ENCODE measurements around the gene PSMG1.
"Not testable (repeated sequence)": the region's sequence is repeated elsewhere in the genome, so short reads cannot be mapped to it uniquely, and the experiment has no call there.

The PSMG1 gene

DNA sequence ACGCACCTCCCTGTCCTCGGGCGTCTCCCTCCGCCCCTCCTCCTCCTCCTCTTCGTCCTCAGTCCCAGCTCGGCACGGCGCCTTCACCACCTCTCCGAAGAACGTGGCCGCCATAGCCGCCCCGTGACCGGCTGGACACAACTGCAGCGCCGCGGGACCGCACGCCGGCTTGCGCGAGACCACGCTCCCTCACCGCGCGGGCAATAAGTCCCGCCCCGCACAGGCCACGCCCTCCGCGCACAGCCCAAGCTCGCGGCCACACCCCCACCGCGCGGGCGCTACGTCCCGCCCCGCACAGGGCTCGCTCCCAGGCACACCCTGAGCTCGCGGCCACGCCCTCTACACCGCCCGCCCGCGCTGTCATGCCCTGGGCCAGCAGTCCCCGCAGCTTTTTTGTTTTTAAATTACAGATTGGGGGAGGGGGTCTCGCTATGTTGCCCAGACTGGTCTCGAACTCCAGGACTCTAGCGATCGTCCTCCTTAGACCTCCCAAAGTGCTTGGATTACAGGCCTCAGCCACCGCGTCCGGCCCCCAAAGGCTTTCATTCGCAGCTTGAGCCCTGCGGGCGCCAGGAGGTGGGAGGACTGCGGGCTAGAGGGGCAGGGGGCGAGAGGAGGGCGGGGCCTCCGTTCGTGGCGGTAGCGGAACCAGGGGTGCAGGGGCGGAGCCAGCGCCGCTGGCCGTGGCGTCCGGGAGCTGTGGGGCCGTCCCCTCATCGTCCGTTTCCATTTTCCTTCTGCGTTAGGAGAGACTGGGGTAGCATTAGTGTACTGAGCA, at the start of gene PSMG1:
Gene PSMG1 (minus strand): TSS at position 180 of the 778 bp plus-strand sequence. CDS start 66 bp downstream, at position 114.
- peak; percentile 89 to 95 (median 90) for DNase-seq (ENCODE audit: low read depth in 3 of 3)

DNA sequence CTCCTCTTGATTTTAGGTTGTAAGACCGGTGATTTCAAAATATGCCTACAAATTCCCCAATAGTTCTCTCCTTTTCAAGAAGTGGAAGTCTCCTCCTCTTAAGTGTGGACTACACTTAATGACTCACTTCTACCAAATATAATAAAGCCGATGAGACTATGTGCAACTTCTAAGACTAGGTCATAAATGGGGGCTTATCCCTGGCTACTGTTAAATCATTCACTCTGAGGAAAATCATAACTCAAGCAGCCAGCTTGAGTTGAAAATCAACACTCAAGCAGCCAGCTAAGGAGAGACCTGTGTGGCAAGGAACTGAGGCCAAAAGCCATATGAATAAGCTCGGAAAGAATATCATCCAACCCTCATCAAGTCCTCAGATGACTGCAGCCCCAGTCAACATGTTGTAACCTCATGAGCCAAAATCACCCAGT, 49.6 kb upstream of the PSMG1 start:
- DNase-seq (ENCODE audit: low read depth in 3 of 3), result no peak

DNA sequence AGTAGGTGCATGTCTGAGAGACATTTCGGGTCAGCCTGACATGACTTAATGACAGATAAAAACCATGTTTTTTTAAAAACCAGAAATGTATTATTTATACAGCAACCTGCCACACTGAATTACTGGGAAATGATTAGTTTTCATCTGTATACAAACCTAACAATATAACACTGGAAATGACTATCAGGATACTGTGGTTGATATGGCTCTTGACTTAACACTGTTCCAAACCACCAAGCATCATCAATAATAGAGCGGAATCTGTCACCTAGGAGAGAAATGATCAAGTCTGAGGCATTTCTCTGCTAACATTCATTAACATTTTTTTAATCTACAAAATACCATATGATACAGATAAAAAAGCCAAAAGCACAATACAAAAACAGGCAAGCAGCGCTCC, 41.7 kb upstream of the PSMG1 start:
- no peak for DNase-seq (ENCODE audit: low read depth in 3 of 3)

DNA sequence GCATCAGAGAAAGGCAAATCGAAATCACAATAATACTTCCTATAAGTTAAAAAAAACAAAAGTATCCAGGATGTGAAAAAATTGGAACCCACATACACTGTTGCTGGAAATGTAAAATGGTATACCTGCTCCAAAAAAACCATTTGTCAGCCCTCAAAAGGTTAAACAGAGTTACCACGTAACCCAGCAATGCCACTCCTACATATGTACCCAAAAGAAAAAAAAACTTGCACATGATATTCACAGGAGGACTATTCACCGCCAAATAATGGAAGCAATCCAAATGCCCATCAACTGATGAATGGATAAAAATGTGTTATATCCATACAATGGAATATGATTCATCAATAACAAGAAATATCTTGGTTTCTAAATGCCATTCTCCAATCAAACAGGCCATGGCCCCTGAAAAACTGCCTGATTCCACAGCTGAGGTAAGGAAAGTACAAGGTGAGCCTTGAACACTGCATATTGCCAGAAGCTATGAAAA, 38.8 kb upstream of the PSMG1 start:
- DNase-seq (ENCODE audit: low read depth in 3 of 3), result no peak

DNA sequence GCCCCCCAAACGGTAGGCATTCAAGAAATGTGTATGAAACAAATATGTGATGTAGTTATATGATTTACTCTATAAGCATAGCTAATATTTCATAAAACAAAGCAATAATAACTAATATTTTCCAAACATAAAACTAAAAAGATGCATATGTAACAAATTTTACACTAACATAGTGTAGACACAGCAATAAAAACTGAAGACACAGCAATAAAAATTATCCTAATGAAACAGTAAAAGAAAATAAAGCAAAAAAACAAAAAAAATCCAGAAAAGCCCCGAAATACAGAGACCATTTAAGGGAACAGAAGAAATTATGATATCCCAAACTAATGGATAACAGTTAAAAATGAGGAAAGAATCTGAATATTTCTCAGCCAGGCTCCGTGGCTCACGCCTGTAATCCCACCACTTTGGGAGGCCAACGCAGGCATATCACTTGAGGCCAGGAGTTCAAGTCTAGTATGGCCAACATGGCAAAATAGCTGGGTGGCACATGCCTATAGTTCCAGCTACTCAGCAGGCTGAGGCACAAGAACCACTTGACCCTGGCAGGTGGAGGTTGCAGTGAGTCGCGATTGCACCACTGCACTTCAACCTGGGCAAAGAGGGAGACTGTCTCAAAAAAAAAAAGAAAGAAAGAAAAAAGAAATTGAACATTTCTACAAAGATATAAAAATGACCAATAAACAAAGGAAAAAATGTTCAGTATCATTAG, 38.2 kb upstream of the PSMG1 start:
- no peak for DNase-seq (ENCODE audit: low read depth in 3 of 3)

DNA sequence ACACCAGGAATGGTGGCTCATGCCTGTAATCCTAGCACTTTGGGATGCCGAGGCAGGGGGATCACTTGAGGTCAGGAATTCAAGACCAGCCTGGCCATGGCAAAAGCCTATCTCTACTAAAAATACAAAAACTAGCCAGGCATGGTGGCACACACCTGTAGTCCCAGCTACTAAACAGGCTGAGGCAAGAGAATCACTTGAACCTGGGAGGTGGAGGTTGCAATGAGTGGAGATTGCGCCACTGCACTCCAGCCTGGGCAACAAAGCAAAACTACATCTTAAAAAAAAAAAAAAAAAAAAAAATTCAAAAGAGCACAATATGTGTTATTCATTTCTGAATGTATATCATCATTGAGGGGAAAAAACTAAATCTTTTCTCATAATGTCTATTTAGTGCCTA, 37.6 kb upstream of the PSMG1 start:
- DNase-seq (ENCODE audit: low read depth in 3 of 3), result not testable (repeated sequence)

- DNase-seq (ENCODE audit: low read depth in 3 of 3), result no peak
Observed at GRCh38 chr21:39220150-39220549, 36.9 kb upstream of the PSMG1 start.

GRCh38 chr21:39218082-39218409, 34.8 kb upstream of the PSMG1 start:
- no peak for DNase-seq (ENCODE audit: low read depth in 3 of 3)

DNA sequence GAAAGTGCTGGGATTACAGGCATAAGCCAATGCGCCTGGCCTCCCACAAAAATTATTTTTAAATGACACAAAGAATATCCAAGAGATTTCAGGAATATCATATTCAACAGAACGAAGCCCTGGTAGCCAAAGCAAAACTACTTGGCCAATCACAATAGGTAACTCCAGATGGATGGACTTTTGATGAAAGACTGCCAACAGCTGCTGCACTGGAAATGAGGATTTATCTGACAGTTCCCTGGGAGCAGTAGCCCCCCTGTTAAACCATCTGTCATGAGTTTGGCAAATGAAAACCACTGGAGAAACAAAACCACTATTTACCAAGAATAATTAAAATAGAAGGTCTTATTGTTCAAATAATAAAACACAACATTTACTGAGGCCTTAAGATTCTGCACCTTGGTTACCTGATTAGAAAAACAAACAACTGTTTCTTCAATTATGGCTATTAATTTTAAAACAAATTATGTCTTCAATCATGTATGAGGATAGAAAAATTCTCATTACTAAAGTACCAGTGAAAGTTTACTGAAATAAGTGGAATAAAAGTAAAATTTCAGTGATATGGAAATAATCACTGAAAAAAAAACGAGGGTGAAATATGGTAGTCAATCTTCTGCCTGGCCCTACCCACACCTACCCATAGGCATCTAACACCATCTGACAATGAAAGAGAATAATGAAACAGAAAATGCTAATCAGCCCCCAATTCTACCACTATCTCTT, 34.3 kb upstream of the PSMG1 start:
- DNase-seq (ENCODE audit: low read depth in 3 of 3), result no peak

DNA sequence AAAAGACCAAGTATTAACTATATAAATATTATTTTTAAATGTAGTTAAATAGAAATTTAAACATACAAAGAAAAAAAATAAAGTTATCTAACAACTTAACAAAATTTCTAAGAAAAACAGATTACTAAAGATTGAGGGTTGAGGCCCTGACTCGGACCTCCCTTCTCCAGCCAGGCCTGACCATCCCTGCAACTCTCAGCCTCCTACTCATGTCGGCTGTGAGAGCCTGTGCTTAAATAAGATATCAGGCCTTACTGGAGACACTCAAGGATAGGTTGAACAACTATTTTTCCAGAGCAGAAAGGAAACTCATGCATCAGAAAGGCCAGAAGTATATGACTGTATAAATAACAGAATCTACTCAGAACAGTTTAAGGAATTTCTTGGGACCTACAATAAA, 33.0 kb upstream of the PSMG1 start:
- no peak for DNase-seq (ENCODE audit: low read depth in 3 of 3)

- no peak for DNase-seq (ENCODE audit: low read depth in 3 of 3)
Observed at GRCh38 chr21:39215078-39215477, 31.8 kb upstream of the PSMG1 start.

DNA sequence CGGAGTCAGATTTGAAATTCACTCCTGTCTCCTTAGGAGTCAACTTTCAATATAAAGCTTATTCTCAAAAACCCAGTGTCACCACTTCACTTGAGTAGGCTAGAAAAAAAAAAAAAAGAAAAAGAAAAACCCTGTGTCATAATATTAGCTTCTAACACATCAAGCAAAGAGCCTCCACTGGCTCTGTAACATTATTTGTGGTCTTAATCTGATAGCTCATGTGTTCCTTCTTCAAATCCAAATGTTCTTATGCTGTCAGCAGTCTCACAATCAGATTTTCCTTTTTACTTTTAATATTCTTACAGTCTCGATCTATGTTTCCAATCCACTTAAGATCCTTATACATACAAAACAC, 26.1 kb upstream of the PSMG1 start:
- DNase-seq (ENCODE audit: low read depth in 3 of 3), result no peak

DNA sequence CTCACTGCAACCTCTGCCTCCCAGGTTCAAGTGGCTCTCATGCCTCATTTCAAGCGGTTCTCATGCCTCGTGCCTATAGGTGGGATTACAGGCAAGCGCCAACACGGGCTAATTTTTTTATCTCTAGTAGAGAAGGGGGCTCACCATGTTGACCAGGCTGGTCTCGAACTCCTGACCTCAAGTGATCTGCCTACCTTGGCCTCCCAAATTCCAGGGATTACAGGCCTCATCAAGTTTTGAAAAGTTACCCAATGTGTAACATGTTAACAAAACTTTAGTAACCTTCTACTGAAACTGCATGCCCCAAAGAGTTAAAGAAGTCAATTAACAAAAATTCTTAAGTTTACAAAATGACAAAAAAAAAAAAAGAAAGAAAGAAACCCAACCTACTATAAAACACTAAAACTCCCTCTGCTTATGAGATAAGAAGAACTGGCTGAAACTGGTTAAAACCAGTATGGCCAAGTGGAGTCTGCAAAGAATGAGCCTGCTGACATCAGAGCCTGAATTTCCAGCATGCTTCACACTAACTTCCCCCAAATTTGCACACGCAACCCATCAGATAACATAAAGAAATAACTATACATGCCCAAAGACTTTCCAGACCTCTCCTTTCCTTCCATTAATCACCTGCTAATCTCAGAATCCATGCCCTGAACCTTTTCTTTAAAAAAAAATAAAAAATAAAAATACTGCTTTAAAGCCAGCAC, 25.5 kb upstream of the PSMG1 start:
- DNase-seq (ENCODE audit: low read depth in 3 of 3), result no peak

GRCh38 chr21:39204134-39204533, 20.9 kb upstream of the PSMG1 start:
- no peak for DNase-seq (ENCODE audit: low read depth in 3 of 3)

GRCh38 chr21:39198800-39199199, 15.5 kb upstream of the PSMG1 start:
- DNase-seq (ENCODE audit: low read depth in 3 of 3), result no peak

DNA sequence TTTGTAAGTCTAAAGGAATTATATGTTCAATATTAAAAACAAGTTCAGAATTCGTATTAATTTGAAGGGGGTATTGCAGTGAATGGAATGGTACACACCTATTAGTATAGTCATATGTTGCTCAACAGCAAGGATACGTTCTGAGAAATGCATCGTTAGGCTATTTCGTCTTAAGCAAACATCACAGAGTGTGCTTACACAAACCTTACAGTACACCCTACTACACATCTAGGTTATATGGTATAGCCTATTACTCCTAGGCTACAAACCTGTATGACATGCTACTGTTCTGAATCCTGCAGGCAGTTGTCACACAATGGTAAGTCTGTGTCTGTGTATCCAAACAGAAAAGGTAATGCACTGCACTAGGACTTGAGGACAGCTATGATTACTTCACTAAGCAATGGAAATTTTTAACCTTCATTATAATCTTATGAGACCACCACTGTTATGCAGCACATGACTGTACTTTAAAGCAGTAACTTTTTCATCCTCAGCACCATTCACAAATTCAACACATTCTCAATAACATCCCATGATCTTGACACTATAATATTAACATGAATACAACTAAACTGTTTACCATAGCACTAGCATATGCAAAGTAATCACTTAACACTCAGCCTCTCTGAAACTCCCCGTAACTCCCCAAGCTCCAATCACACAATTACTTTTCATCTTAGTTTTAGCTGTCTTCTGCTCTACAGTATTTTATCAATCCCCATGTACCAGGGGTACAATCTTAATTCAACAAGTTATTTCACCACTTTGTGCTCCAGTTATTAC, 14.4 kb upstream of the PSMG1 start:
- DNase-seq (ENCODE audit: low read depth in 3 of 3), result no peak

- DNase-seq (ENCODE audit: low read depth in 3 of 3), result no peak
Observed at GRCh38 chr21:39196838-39197237, 13.6 kb upstream of the PSMG1 start.

DNA sequence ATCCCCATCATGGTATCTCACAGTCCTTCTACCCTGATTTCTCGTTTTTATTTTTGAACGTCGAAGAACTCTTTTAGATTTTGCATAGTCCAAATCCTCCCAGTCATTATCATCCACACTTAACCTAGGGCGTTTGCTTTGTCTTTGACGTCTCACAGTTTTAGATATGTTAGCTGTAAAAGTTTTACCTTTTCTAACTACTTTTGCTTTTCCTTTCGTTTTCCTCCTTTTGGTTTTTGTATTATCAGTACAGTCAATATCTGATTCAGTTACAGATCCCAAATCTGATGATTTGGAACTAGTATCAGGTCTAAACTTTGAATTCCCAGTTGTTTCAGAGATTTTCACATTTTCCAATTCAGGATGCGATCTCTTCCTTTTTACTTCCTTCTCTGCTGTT, 13.1 kb upstream of the PSMG1 start:
- no peak for DNase-seq (ENCODE audit: low read depth in 3 of 3)

DNA sequence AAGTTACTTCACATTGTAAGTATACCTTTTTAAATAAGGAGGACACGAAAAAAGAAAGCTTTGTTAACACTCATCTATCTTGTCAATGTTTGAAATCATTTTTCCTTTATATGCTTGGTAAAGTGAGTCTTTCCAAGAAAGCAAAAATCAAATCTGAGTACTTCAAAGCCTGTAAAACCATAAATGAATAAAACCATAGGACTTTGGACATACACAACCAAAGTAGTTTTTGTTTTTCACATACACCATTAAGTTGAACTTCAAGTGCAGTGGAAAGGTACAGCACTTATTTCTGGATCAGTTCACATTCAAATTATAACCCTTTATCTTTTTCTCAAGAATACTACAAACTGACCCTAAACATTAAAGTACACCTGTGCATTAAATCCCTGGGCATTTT, 10.1 kb upstream of the PSMG1 start:
- DNase-seq (ENCODE audit: low read depth in 3 of 3), result no peak

- DNase-seq (ENCODE audit: low read depth in 3 of 3), result no peak
Observed at GRCh38 chr21:39189857-39190604, 6.8 kb upstream of the PSMG1 start.
